ENCODE results near the gene GALK1. TPM values are rescaled to one million over a fixed set of nuclear protein-coding genes. Genes with fewer than 3 reads are reported as not detected.

GALK1 gene
- total RNA-seq, 1 donor from 2014 or later, result 11.5 TPM

GRCh38 chr17:75754378-75755204 is 10.4 kb downstream of the GALK1 start:
- no peak for DNase-seq (ENCODE audit: low spot score)

GRCh38 chr17:75753514-75754377 is 11.2 kb downstream of the GALK1 start:
- intact Hi-C loops (cut with DNase I), result no loop called here
- peak; percentile 85 for DNase-seq (ENCODE audit: low spot score)

More at GRCh38 chr17:75754378-75755204, 10.4 kb downstream of the GALK1 start:
- intact Hi-C loops (cut with DNase I), result no loop called here

GRCh38 chr17:75752802-75753513 is 12.0 kb downstream of the GALK1 start:
- no peak for DNase-seq (ENCODE audit: low spot score)
- intact Hi-C loops (cut with DNase I), result no loop called here

- intact Hi-C loops (cut with DNase I), result no loop called here
- DNase-seq (ENCODE audit: low spot score), result no peak
Observed at GRCh38 chr17:75752405-75752709, 12.6 kb downstream of the GALK1 start.

- intact Hi-C loops (cut with DNase I), result no loop called here
- DNase-seq (ENCODE audit: low spot score), result no peak
Observed at GRCh38 chr17:75751676-75752404, 13.2 kb downstream of the GALK1 start.

GRCh38 chr17:75750661-75751423 is 14.2 kb downstream of the GALK1 start:
- intact Hi-C loops (cut with DNase I), result no loop called here
- DNase-seq (ENCODE audit: low spot score), result no peak

- peak; percentile 95 for DNase-seq (ENCODE audit: low spot score)
- intact Hi-C loops (cut with DNase I), result loop anchor here (2.0 kb wide), 1 partner anchor 71 kb away; no protein-coding TSS in a partner anchor
Observed at GRCh38 chr17:75749545-75750389, 15.2 kb downstream of the GALK1 start.

- DNase-seq (ENCODE audit: low spot score), result no peak
Observed at GRCh38 chr17:75748706-75749105, 16.3 kb downstream of the GALK1 start.

GRCh38 chr17:75743625-75744206 is 21.3 kb downstream of the GALK1 start:
- DNase-seq (ENCODE audit: low spot score), result no peak
- intact Hi-C loops (cut with DNase I), result no loop called here

More at GRCh38 chr17:75748706-75749105, 16.3 kb downstream of the GALK1 start:
- intact Hi-C loops (cut with DNase I), result loop anchor here (1.0 to 2.0 kb wide), 2 partner anchors 70 to 115 kb away; partner anchors contain the start of gene SMIM5

GRCh38 chr17:75742337-75742736 is 22.7 kb downstream of the GALK1 start:
- intact Hi-C loops (cut with DNase I), result no loop called here
- no peak for DNase-seq (ENCODE audit: low spot score)

GRCh38 chr17:75740631-75741077 is 24.3 kb downstream of the GALK1 start:
- no peak for DNase-seq (ENCODE audit: low spot score)
- intact Hi-C loops (cut with DNase I), result no loop called here

- DNase-seq (ENCODE audit: low spot score), result no peak
- intact Hi-C loops (cut with DNase I), result no loop called here
Observed at GRCh38 chr17:75740215-75740614, 24.8 kb downstream of the GALK1 start.

- DNase-seq (ENCODE audit: low spot score), result no peak
- intact Hi-C loops (cut with DNase I), result no loop called here
Observed at GRCh38 chr17:75739801-75740200, 25.2 kb downstream of the GALK1 start.

GRCh38 chr17:75739174-75739573 is 25.8 kb downstream of the GALK1 start:
- DNase-seq (ENCODE audit: low spot score), result no peak
- intact Hi-C loops (cut with DNase I), result no loop called here

GRCh38 chr17:75738218-75738802 is 26.7 kb downstream of the GALK1 start:
- DNase-seq (ENCODE audit: low spot score), result peak; percentile 91
- intact Hi-C loops (cut with DNase I), result no loop called here

GRCh38 chr17:75737133-75737962 is 27.6 kb downstream of the GALK1 start:
- intact Hi-C loops (cut with DNase I), result no loop called here
- no peak for DNase-seq (ENCODE audit: low spot score)
